Measurements from ENCODE around the gene PAK1. TPM values are rescaled to one million over a fixed set of nuclear protein-coding genes. Genes with fewer than 3 reads are reported as not detected.
"Not testable (repeated sequence)": the region's sequence is repeated elsewhere in the genome, so short reads cannot be mapped to it uniquely, and the experiment has no call there.

Gene PAK1
- total RNA-seq, 6 donors from 2014 or later: 14.9 to 49.2 (median 30.1) TPM

DNA sequence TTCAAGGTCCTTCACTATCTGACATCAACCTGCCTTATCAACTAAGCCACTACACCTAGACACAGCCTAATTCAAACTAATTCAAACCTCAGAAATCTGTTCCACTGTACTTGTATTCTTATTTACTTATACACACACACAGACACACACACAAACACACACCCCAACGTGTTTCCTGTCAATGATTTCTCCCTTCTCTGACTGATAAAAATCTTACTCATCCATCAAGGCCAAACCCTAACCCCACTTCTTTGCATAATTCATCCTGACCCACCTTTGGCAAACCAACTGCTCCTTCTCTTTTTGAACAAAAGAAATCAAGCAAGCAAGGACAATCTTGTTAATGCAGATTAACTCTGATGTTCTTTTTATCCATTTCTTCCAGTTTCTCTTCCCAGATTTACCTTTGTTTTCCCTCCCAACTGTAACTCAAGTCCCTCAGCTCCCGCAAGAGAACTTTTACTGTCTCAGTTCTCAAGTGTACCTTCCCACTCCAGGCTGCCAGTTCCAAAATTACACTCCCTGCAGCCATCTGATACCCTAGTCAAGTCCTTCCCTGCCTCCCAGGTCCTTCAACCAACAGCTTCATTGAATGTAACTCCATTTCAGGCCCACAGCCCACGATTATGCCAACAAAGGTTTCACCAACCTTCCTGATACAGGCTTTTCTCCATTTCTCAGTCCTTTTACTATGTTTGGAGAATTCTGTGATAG lies 78.3 kb downstream of the PAK1 start:
- DNase-seq: no peak
- no peaks in the 10 kb centered on the region for H3K9me3 ChIP-seq
- H3K27me3 ChIP-seq: no peaks in the 10 kb centered on the region
- no peak for ATAC-seq (ENCODE audit: low FRiP score in 2 of 2)
- no peak overlapping the region for H3K4me3 ChIP-seq
- H3K4me1 ChIP-seq: no peaks in the 10 kb centered on the region
- 71 to 74% methylated on average over 3 of the region's 3 CpGs for WGBS, 2 donors
- peaks cover 0 to 6% (median 0%) of the 10 kb centered on the region in 4 donors for H3K36me3 ChIP-seq
- no peak overlapping the region for H3K27ac ChIP-seq
- no peak for TF ChIP-seq POLR2A (IDR thresholded peaks at IDR 0.05)
- TF ChIP-seq POLR2AphosphoS5 (IDR thresholded peaks at IDR 0.05): no peak
- TF ChIP-seq CTCF (IDR thresholded peaks at IDR 0.05): no peak
- no peak for TF ChIP-seq EP300 (IDR thresholded peaks at IDR 0.05)

DNA sequence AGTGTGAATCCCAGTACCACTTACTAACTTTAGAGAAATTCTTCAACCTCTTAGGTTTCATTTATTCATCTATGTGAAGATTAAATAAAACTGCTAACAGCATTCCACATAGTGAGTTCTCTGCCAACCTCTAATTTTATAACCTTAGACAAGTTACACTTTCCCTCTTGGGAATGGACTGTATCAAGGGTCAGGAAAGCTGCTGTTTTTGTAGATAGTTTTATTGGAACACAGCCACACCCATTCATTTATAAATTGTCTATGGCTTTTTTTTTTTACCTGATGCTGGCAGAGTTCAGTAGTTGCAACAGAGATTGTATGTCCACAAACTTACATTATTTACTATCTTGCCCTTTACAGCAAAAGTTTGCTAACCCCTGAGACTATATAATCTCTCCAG lies 81.1 kb downstream of the PAK1 start:
- Histone ChIP-seq H3K27ac (no peak overlapping the region), H3K27me3 (no peaks in the 10 kb centered on the region), H3K9me3 (no peaks in the 10 kb centered on the region), H3K36me3 (peaks cover 0 to 6% (median 0%) of the 10 kb centered on the region in 4 donors), H3K4me1 (no peaks in the 10 kb centered on the region), H3K4me3 (no peak overlapping the region)
- ATAC-seq (ENCODE audit: low FRiP score in 2 of 2): no peak
- DNase-seq: no peak
- TF ChIP-seq CTCF (IDR thresholded peaks at IDR 0.05) (no peak), POLR2AphosphoS5 (IDR thresholded peaks at IDR 0.05) (no peak), POLR2A (IDR thresholded peaks at IDR 0.05) (no peak), EP300 (IDR thresholded peaks at IDR 0.05) (no peak)

GRCh38 chr11:77387701-77388100 lies 86.2 kb downstream of the PAK1 start:
- H3K27me3 ChIP-seq: no peaks in the 10 kb centered on the region
- no peaks in the 10 kb centered on the region for H3K9me3 ChIP-seq
- TF ChIP-seq POLR2A (IDR thresholded peaks at IDR 0.05): no peak
- no peak for TF ChIP-seq POLR2AphosphoS5 (IDR thresholded peaks at IDR 0.05)
- TF ChIP-seq EP300 (IDR thresholded peaks at IDR 0.05): no peak
- no peak for TF ChIP-seq CTCF (IDR thresholded peaks at IDR 0.05)
- H3K27ac ChIP-seq: no peak overlapping the region
- H3K4me3 ChIP-seq: no peak overlapping the region
- ATAC-seq (ENCODE audit: low FRiP score in 2 of 2) (no peak), DNase-seq (no peak)
- H3K36me3 ChIP-seq: peaks cover 0 to 6% (median 0%) of the 10 kb centered on the region in 4 donors
- no peaks in the 10 kb centered on the region for H3K4me1 ChIP-seq

- Histone ChIP-seq H3K27me3 (no peaks in the 10 kb centered on the region), H3K36me3 (peaks cover 0 to 4% (median 0%) of the 10 kb centered on the region in 4 donors), H3K4me1 (peaks cover 0 to 8% (median 0%) of the 10 kb centered on the region in 4 donors), H3K4me3 (no peak overlapping the region), H3K9me3 (no peaks in the 10 kb centered on the region), H3K27ac (no peak overlapping the region)
- DNase-seq (no peak), ATAC-seq (ENCODE audit: low FRiP score in 2 of 2) (no peak)
- WGBS, 2 donors: 42 to 57% methylated on average over 1 of the region's 1 CpG
- no peak for TF ChIP-seq POLR2AphosphoS5 (IDR thresholded peaks at IDR 0.05)
- no peak for TF ChIP-seq POLR2A (IDR thresholded peaks at IDR 0.05)
- TF ChIP-seq EP300 (IDR thresholded peaks at IDR 0.05): no peak
- TF ChIP-seq CTCF (IDR thresholded peaks at IDR 0.05): no peak
Observed at GRCh38 chr11:77386178-77386577, 87.7 kb downstream of the PAK1 start.

DNA sequence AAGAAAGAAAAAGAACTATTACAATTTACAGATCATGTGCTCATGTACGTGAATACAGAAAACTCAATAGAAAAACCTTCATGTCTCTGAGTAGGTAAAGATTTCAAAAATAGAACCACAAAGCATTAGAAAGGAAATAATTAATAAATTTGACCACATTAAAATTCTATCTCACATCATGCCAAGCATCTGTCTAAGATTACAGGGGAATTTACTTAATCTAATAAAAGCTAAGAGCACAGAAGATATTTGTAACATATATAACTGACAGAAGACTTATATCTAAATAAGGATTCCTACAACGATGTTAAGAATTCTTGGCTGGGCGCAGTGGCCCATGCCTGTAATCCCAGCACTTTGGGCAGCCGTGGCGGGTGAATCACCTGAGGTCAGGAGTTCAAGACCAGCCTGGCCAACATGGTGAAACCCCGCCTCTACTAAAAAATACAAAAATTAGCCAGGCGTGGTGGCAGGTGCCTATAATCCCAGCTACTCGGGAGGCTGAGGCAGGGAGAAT lies 88.6 kb downstream of the PAK1 start:
- not testable (repeated sequence) for H3K9me3 ChIP-seq; DNase-seq; H3K4me3 ChIP-seq; H3K27ac ChIP-seq; H3K4me1 ChIP-seq; ATAC-seq (ENCODE audit: low FRiP score in 2 of 2); H3K27me3 ChIP-seq; H3K36me3 ChIP-seq
- whole genome bisulfite sequencing, 2 donors: 91% methylated on average over 8 of the region's 8 CpGs
